ENCODE results near the gene TPM3. TPM values are rescaled to one million over a fixed set of nuclear protein-coding genes. Genes with fewer than 3 reads are reported as not detected.
A peak's percentile ranks its signal among the peaks of the same experiment; 100 is the strongest.

Gene TPM3
- polyA plus RNA-seq, 3 donors: 418 to 1,159 (median 1,153) TPM

GRCh38 chr1:154193821-154194220 lies 1.9 kb upstream of the TPM3 start:
- peaks cover 42% of the 10 kb centered on the region for H3K4me1 Mint-ChIP-seq
- peak overlapping the region in 1 of 2 donors; percentile 80 for H3K4me3 Mint-ChIP-seq
- H3K9me3 Mint-ChIP-seq: no peaks in the 10 kb centered on the region
- no peak overlapping the region for H3K4me3 ChIP-seq (replicated peaks in 1 of 3; ENCODE audit: low read depth in 2 of 3, low read length in 3 of 3)
- intact Hi-C loops (cut with micrococcal nuclease): no loop called here
- peak overlapping the region in 2 of 7 donors; percentile 58 to 63 for H3K27ac Mint-ChIP-seq
- no peaks in the 10 kb centered on the region for H4K20me1 ChIP-seq (ENCODE audit: insufficient read depth, low read length)
- peak overlapping the region; percentile 62 for H2AFZ ChIP-seq (ENCODE audit: insufficient read depth, low read depth, low read length, poor library complexity, severe bottlenecking)
- H3K27me3 Mint-ChIP-seq (ENCODE audit: low read depth in 3 of 3): peaks cover 0 to 2% (median 2%) of the 10 kb centered on the region in 3 donors
- DNase-seq: no peak
- no peaks in the 10 kb centered on the region for H3K27me3 ChIP-seq (ENCODE audit: control insufficient read depth in 2 of 2, insufficient read depth in 2 of 2, low read length in 2 of 2)
- H3K79me2 ChIP-seq (ENCODE audit: insufficient read depth, low read length): no peaks in the 10 kb centered on the region
- H3K4me1 ChIP-seq (ENCODE audit: control insufficient read depth in 1 of 2, insufficient read depth in 2 of 2, low read length in 2 of 2): peaks cover 26 to 35% of the 10 kb centered on the region in 2 donors
- 67% methylated on average over 8 of the region's 8 CpGs for WGBS (ENCODE audit: insufficient coverage)
- H3K27ac ChIP-seq (ENCODE audit: low read depth in 1 of 2, low read length in 2 of 2): no peak overlapping the region
- H3K36me3 ChIP-seq (replicated peaks in 1 of 2; ENCODE audit: control insufficient read depth in 1 of 2, insufficient read depth in 2 of 2, low read length in 2 of 2): no peaks in the 10 kb centered on the region
- H3K4me2 ChIP-seq (replicated peaks; ENCODE audit: extremely low read depth, low read length, poor library complexity, severe bottlenecking): peak overlapping the region; percentile 16
- H3K9me3 ChIP-seq (replicated peaks in 1 of 2; ENCODE audit: control insufficient read depth in 1 of 2, insufficient read depth in 1 of 2, low read length in 2 of 2): no peaks in the 10 kb centered on the region
- TF ChIP-seq, protein P1, sequence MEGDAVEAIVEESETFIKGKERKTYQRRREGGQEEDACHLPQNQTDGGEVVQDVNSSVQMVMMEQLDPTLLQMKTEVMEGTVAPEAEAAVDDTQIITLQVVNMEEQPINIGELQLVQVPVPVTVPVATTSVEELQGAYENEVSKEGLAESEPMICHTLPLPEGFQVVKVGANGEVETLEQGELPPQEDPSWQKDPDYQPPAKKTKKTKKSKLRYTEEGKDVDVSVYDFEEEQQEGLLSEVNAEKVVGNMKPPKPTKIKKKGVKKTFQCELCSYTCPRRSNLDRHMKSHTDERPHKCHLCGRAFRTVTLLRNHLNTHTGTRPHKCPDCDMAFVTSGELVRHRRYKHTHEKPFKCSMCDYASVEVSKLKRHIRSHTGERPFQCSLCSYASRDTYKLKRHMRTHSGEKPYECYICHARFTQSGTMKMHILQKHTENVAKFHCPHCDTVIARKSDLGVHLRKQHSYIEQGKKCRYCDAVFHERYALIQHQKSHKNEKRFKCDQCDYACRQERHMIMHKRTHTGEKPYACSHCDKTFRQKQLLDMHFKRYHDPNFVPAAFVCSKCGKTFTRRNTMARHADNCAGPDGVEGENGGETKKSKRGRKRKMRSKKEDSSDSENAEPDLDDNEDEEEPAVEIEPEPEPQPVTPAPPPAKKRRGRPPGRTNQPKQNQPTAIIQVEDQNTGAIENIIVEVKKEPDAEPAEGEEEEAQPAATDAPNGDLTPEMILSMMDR (IDR thresholded peaks at IDR 0.05): no peak
- H3K36me3 Mint-ChIP-seq: no peaks in the 10 kb centered on the region
- peak overlapping the region; percentile 7 for H3K9ac ChIP-seq (ENCODE audit: insufficient read depth, low read length, poor library complexity, severe bottlenecking)

- Histone ChIP-seq H3K27ac (ENCODE audit: low read depth in 1 of 2, low read length in 2 of 2) (no peak overlapping the region), H3K9ac (ENCODE audit: insufficient read depth, low read length, poor library complexity, severe bottlenecking) (no peak overlapping the region), H3K4me2 (replicated peaks; ENCODE audit: extremely low read depth, low read length, poor library complexity, severe bottlenecking) (peak overlapping the region; percentile 6), H3K79me2 (ENCODE audit: insufficient read depth, low read length) (no peaks in the 10 kb centered on the region), H2AFZ (ENCODE audit: insufficient read depth, low read depth, low read length, poor library complexity, severe bottlenecking) (no peak overlapping the region), H4K20me1 (ENCODE audit: insufficient read depth, low read length) (no peaks in the 10 kb centered on the region), H3K36me3 (replicated peaks in 1 of 2; ENCODE audit: control insufficient read depth in 1 of 2, insufficient read depth in 2 of 2, low read length in 2 of 2) (no peaks in the 10 kb centered on the region), H3K4me1 (ENCODE audit: control insufficient read depth in 1 of 2, insufficient read depth in 2 of 2, low read length in 2 of 2) (peaks cover 26 to 35% of the 10 kb centered on the region in 2 donors), H3K4me3 (replicated peaks in 1 of 3; ENCODE audit: low read depth in 2 of 3, low read length in 3 of 3) (peak overlapping the region in 1 of 3 experiments; percentile 6), H3K27me3 (ENCODE audit: control insufficient read depth in 2 of 2, insufficient read depth in 2 of 2, low read length in 2 of 2) (no peaks in the 10 kb centered on the region), H3K9me3 (replicated peaks in 1 of 2; ENCODE audit: control insufficient read depth in 1 of 2, insufficient read depth in 1 of 2, low read length in 2 of 2) (no peaks in the 10 kb centered on the region)
- intact Hi-C loops (cut with micrococcal nuclease): no loop called here
- no peak for DNase-seq
- peaks cover 42% of the 10 kb centered on the region for H3K4me1 Mint-ChIP-seq
- no CpG with 5 or more reads among the region's 3 CpGs for WGBS (ENCODE audit: insufficient coverage)
- H3K27me3 Mint-ChIP-seq (ENCODE audit: low read depth in 3 of 3): peaks cover 0 to 2% (median 2%) of the 10 kb centered on the region in 3 donors
- TF ChIP-seq, protein P1 (IDR thresholded peaks at IDR 0.05): no peak
- no peaks in the 10 kb centered on the region for H3K36me3 Mint-ChIP-seq
- no peaks in the 10 kb centered on the region for H3K9me3 Mint-ChIP-seq
- H3K27ac Mint-ChIP-seq: peak overlapping the region in 6 of 7 donors; percentile 11 to 75 (median 38)
- H3K4me3 Mint-ChIP-seq: no peak overlapping the region
Observed at GRCh38 chr1:154192476-154192875, 576 bp upstream of the TPM3 start.

All from CD14-positive monocyte (primary cell).